BJ (cell line): Measurements from ENCODE around the gene SARDH. TPM values are rescaled to one million over a fixed set of nuclear protein-coding genes. Genes with fewer than 3 reads are reported as not detected.

Experiments used
- CTCF ChIA-PET: fragments of 350-600 bp; formaldehyde crosslinking; extraction: SDS; loops from one replicate; lab custom pipeline; 2021; ENCODE audit warnings: antibody characterized with exemption, inconsistent platforms; lab: Yijun Ruan, JAX
- POLR2A ChIA-PET: fragments of 300-600 bp; sonication (Branson Sonifier 250); formaldehyde crosslinking; extraction: SDS; loops from one replicate; lab custom pipeline; 2021; ENCODE audit warnings: antibody characterized with exemption; lab: Charles Lee
- DNase-seq: peaks from one replicate; pipeline ENCODE4 v3.0.0-alpha.2; 2011; ENCODE audit warnings: low read depth
- H3K27me3 ChIP-seq: 2 replicates; pipeline ENCODE4 v1.6.0; 2011; ENCODE audit warnings: low read length; ENCODE audit not compliant: control insufficient read depth, insufficient read depth
- H3K36me3 ChIP-seq: 2 replicates; pipeline ENCODE4 v1.5.1; 2011; ENCODE audit warnings: low read length; ENCODE audit not compliant: control insufficient read depth, insufficient read depth
- H3K4me3 ChIP-seq: 2 replicates; pipeline ENCODE4 v1.5.1; 2011; ENCODE audit warnings: low read depth, mild to moderate bottlenecking, control low read depth, low read length
- CTCF ChIP-seq: IDR thresholded peaks from 2 replicates; pipeline ENCODE4 v1.5.1; 2011; ENCODE audit warnings: low read depth, mild to moderate bottlenecking, control low read depth, inconsistent platforms, low read length, moderate library complexity; ENCODE audit not compliant: insufficient read depth
- polyA plus RNA-seq: library from polyadenylated mRNA; depleted of rRNA; stranded (reverse); fragments of >200 nt; gene quantifications from 2 replicates; pipeline ENCODE4 v1.2.3, GENCODE V29; 2011

SARDH gene
- polyA plus RNA-seq, 1 experiment, result 0.53 TPM

GRCh38 chr9:133710661-133711427 lies 27.3 kb downstream of the SARDH start:
- ChIA-PET POLR2A (no interaction called here), CTCF (no interaction called here)
- Histone ChIP-seq H3K36me3 (no peaks in the 10 kb centered on the region), H3K4me3 (no peak overlapping the region), H3K27me3 (no peaks in the 10 kb centered on the region; the same call in 1 of the 2 replicates)
- TF ChIP-seq CTCF, result no peak
- DNase-seq, result no peak

- ChIA-PET CTCF (no interaction called here), POLR2A (no interaction called here)
- H3K27me3 ChIP-seq, result no peaks in the 10 kb centered on the region; the same call in 1 of the 2 replicates
- H3K4me3 ChIP-seq, result no peak overlapping the region
- TF ChIP-seq CTCF, result no peak
- no peaks in the 10 kb centered on the region for H3K36me3 ChIP-seq
- DNase-seq, result no peak
Measured at GRCh38 chr9:133709691-133710571, 28.2 kb downstream of the SARDH start.

- Histone ChIP-seq H3K36me3 (no peaks in the 10 kb centered on the region), H3K4me3 (no peak overlapping the region), H3K27me3 (no peaks in the 10 kb centered on the region)
- POLR2A ChIA-PET, result no interaction called here
- CTCF ChIA-PET, result no interaction called here
- DNase-seq, result no peak
- no peak for TF ChIP-seq CTCF
Measured at GRCh38 chr9:133709015-133709611, 29.0 kb downstream of the SARDH start.

GRCh38 chr9:133708246-133709014 lies 29.7 kb downstream of the SARDH start:
- DNase-seq, result no peak
- CTCF ChIA-PET, result no interaction called here
- TF ChIP-seq CTCF, result no peak

More at GRCh38 chr9:133708246-133709014, 29.7 kb downstream of the SARDH start:
- no peaks in the 10 kb centered on the region for H3K27me3 ChIP-seq
- no peaks in the 10 kb centered on the region for H3K36me3 ChIP-seq
- H3K4me3 ChIP-seq, result no peak overlapping the region
- POLR2A ChIA-PET, result no interaction called here
